ENCODE data around the gene SPATA24. TPM values are rescaled to one million over a fixed set of nuclear protein-coding genes. Genes with fewer than 3 reads are reported as not detected.

Gene SPATA24
- polyA plus RNA-seq, 3 donors: 1.6 to 3.5 (median 3.2) TPM

DNA sequence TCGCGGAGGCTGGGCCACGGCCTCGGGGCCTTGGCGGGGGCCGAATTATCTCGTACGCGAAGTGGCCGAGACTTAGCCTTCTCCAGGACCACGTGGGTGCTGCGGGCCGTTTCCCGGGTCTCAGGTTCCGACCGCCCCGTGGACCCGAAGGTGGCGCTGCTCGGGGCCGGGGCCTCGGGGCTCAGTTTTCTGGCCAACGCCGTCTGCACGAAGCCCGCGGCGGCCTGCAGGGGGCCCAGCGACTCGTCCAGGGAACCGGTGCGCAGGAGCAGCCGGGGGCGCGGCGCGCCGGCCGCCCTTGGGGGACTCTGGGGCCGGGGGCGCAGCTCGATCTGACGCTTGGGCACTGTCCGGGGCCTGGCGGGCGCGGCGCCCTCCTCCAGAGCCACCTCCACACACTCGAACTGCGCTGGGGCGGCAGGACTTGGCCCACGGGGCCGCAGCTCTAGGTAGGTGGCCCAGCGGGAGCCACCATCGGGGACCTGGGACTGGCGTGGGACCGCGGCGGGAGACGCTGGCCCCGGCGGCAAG, 9.7 kb downstream of the SPATA24 start:
- WGBS (ENCODE audit: insufficient coverage): 14% methylated on average over 61 of the region's 62 CpGs
- Mint-ChIP-seq H3K4me1 (peaks cover 37% of the 10 kb centered on the region), H3K27me3 (ENCODE audit: low read depth in 3 of 3) (peaks cover 47 to 63% (median 48%) of the 10 kb centered on the region in 3 donors), H3K9me3 (peaks cover 0 to 9% (median 5%) of the 10 kb centered on the region in 7 donors), H3K27ac (no peak overlapping the region), H3K36me3 (peaks cover 5% of the 10 kb centered on the region in 2 donors), H3K4me3 (peak overlapping the region; percentile 89 to 94)
- H3K9ac ChIP-seq (ENCODE audit: insufficient read depth, low read length, poor library complexity, severe bottlenecking): peak overlapping the region; percentile 42
- TF ChIP-seq, protein P1, sequence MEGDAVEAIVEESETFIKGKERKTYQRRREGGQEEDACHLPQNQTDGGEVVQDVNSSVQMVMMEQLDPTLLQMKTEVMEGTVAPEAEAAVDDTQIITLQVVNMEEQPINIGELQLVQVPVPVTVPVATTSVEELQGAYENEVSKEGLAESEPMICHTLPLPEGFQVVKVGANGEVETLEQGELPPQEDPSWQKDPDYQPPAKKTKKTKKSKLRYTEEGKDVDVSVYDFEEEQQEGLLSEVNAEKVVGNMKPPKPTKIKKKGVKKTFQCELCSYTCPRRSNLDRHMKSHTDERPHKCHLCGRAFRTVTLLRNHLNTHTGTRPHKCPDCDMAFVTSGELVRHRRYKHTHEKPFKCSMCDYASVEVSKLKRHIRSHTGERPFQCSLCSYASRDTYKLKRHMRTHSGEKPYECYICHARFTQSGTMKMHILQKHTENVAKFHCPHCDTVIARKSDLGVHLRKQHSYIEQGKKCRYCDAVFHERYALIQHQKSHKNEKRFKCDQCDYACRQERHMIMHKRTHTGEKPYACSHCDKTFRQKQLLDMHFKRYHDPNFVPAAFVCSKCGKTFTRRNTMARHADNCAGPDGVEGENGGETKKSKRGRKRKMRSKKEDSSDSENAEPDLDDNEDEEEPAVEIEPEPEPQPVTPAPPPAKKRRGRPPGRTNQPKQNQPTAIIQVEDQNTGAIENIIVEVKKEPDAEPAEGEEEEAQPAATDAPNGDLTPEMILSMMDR (IDR thresholded peaks at IDR 0.05): peak; percentile 82
- H3K36me3 ChIP-seq (replicated peaks in 1 of 2; ENCODE audit: control insufficient read depth in 1 of 2, insufficient read depth in 2 of 2, low read length in 2 of 2): no peaks in the 10 kb centered on the region
- peak overlapping the region in 1 of 3 experiments; percentile 82 for H3K4me3 ChIP-seq (replicated peaks in 1 of 3; ENCODE audit: low read depth in 2 of 3, low read length in 3 of 3)
- peak in 1 of 3 donors; percentile 46 for DNase-seq
- peaks cover 25 to 33% of the 10 kb centered on the region in 2 donors for H3K4me1 ChIP-seq (ENCODE audit: control insufficient read depth in 1 of 2, insufficient read depth in 2 of 2, low read length in 2 of 2)
- no peaks in the 10 kb centered on the region for H3K79me2 ChIP-seq (ENCODE audit: insufficient read depth, low read length)
- intact Hi-C loops (cut with micrococcal nuclease): no loop called here
- peaks cover 0 to 5% of the 10 kb centered on the region in 2 donors for H3K9me3 ChIP-seq (replicated peaks in 1 of 2; ENCODE audit: control insufficient read depth in 1 of 2, insufficient read depth in 1 of 2, low read length in 2 of 2)
- H3K4me2 ChIP-seq (replicated peaks; ENCODE audit: extremely low read depth, low read length, poor library complexity, severe bottlenecking): peak overlapping the region; percentile 89
- H4K20me1 ChIP-seq (ENCODE audit: insufficient read depth, low read length): no peaks in the 10 kb centered on the region
- H3K27me3 ChIP-seq (ENCODE audit: control insufficient read depth in 2 of 2, insufficient read depth in 2 of 2, low read length in 2 of 2): peaks cover 12 to 41% of the 10 kb centered on the region in 2 donors
- H3K27ac ChIP-seq (ENCODE audit: low read depth in 1 of 2, low read length in 2 of 2): no peak overlapping the region
- H2AFZ ChIP-seq (ENCODE audit: insufficient read depth, low read depth, low read length, poor library complexity, severe bottlenecking): peak overlapping the region; percentile 96

DNA sequence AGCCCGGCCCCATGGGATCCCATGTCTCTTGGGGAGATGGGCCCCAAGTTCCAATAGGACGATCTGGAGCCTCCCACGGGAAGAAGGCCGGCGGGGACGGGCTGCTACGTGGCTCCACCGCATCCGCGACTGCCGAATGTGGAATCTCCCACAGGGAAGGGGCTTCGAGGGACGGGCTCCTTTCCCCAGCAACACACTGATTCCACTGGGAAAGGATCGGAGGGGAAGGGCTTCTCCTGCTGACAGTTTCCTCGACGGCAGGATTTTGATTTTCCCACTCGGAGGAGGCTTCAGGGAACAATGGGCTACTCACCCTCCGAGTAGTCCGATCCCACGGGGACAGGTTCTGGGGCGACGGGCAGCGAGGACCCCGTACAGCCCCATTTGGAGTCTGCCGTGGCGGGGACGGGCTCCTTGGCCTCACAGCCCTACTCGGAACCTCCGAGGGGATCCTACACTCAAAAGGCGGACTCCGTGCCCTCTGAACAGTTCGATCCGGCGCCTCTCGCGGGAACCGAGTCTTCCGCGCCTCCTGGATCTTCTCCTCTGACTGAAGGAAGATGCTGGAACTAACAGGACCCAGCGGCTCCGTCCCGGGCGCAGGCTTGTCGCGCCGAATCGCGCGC, 10.3 kb downstream of the SPATA24 start:
- Mint-ChIP-seq H3K27me3 (ENCODE audit: low read depth in 3 of 3) (peaks cover 48 to 68% (median 51%) of the 10 kb centered on the region in 3 donors), H3K36me3 (peaks cover 5% of the 10 kb centered on the region in 2 donors), H3K4me3 (peak overlapping the region; percentile 89 to 94), H3K4me1 (peaks cover 41% of the 10 kb centered on the region), H3K9me3 (peaks cover 0 to 9% (median 5%) of the 10 kb centered on the region in 7 donors), H3K27ac (peak overlapping the region in 1 of 7 donors; percentile 48)
- no peak for DNase-seq
- Histone ChIP-seq H3K27me3 (ENCODE audit: control insufficient read depth in 2 of 2, insufficient read depth in 2 of 2, low read length in 2 of 2) (peaks cover 12 to 41% of the 10 kb centered on the region in 2 donors), H3K9ac (ENCODE audit: insufficient read depth, low read length, poor library complexity, severe bottlenecking) (peak overlapping the region; percentile 42), H3K4me3 (replicated peaks in 1 of 3; ENCODE audit: low read depth in 2 of 3, low read length in 3 of 3) (peak overlapping the region; percentile 35 to 82 (median 54)), H3K4me2 (replicated peaks; ENCODE audit: extremely low read depth, low read length, poor library complexity, severe bottlenecking) (peak overlapping the region; percentile 89), H3K36me3 (replicated peaks in 1 of 2; ENCODE audit: control insufficient read depth in 1 of 2, insufficient read depth in 2 of 2, low read length in 2 of 2) (no peaks in the 10 kb centered on the region), H3K79me2 (ENCODE audit: insufficient read depth, low read length) (no peaks in the 10 kb centered on the region), H3K4me1 (ENCODE audit: control insufficient read depth in 1 of 2, insufficient read depth in 2 of 2, low read length in 2 of 2) (peaks cover 26 to 34% of the 10 kb centered on the region in 2 donors), H2AFZ (ENCODE audit: insufficient read depth, low read depth, low read length, poor library complexity, severe bottlenecking) (peak overlapping the region; percentile 96), H4K20me1 (ENCODE audit: insufficient read depth, low read length) (no peaks in the 10 kb centered on the region), H3K27ac (ENCODE audit: low read depth in 1 of 2, low read length in 2 of 2) (no peak overlapping the region), H3K9me3 (replicated peaks in 1 of 2; ENCODE audit: control insufficient read depth in 1 of 2, insufficient read depth in 1 of 2, low read length in 2 of 2) (peaks cover 0 to 5% of the 10 kb centered on the region in 2 donors)
- TF ChIP-seq, protein P1 (IDR thresholded peaks at IDR 0.05): no peak
- 12% methylated on average over 41 of the region's 49 CpGs for WGBS (ENCODE audit: insufficient coverage)
- intact Hi-C loops (cut with micrococcal nuclease): no loop called here

Measured in CD14-positive monocyte (primary cell).